ENCODE data around the gene OR6Y1.

OR6Y1 gene

DNA sequence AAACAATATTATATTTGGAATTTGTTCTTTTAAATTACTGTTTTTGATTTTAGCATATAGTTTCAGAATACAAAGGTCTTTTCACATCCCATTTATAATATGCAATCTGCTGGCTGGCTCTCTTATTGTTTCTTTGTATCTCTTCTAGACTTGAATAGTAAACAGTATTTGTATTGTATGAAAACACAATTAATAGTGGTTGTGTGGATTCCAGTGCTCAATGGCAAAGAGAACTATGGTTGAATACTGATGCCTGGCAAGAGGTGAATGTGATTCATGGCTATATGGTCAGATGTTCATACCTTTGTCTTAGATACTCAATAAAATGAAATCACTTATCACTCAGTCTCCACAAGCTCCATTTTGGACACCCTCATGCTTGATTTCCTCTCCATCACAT, 37.2 kb downstream of the OR6Y1 start:
- no peak for TF ChIP-seq POLR2AphosphoS5 (IDR thresholded peaks at IDR 0.05; ENCODE audit: low read depth, low read length)
- TF ChIP-seq POU2F2 (IDR thresholded peaks at IDR 0.05; ENCODE audit: low read depth, low read length) = no peak
- TF ChIP-seq POLR2A (IDR thresholded peaks at IDR 0.05; ENCODE audit: low read depth, low read length) = no peak
- TF ChIP-seq TAF1 (IDR thresholded peaks at IDR 0.05; ENCODE audit: low read depth, low read length) = no peak
- TF ChIP-seq PAX5 (IDR thresholded peaks at IDR 0.05; ENCODE audit: insufficient read depth, low read length, severe bottlenecking) = no peak
- TF ChIP-seq SPI1 (IDR thresholded peaks at IDR 0.05; ENCODE audit: low read depth, low read length) = no peak
- no peak for FAIRE-seq

GRCh38 chr1:158509471-158510156, 44.6 kb downstream of the OR6Y1 start:
- no peak for DNase-seq (ENCODE audit: insufficient read length, low spot score)
- no peak for FAIRE-seq
- TF ChIP-seq POU2F2 (IDR thresholded peaks at IDR 0.05; ENCODE audit: low read depth, low read length) (no peak), POLR2AphosphoS5 (IDR thresholded peaks at IDR 0.05; ENCODE audit: low read depth, low read length) (no peak), TAF1 (IDR thresholded peaks at IDR 0.05; ENCODE audit: low read depth, low read length) (no peak), POLR2A (IDR thresholded peaks at IDR 0.05; ENCODE audit: low read depth, low read length) (no peak), PAX5 (IDR thresholded peaks at IDR 0.05; ENCODE audit: insufficient read depth, low read length, severe bottlenecking) (no peak), SPI1 (IDR thresholded peaks at IDR 0.05; ENCODE audit: low read depth, low read length) (no peak)

More for the DNA sequence above, 37.2 kb downstream of the OR6Y1 start:
- DNase-seq (ENCODE audit: insufficient read length, low spot score) = no peak

- DNase-seq (ENCODE audit: insufficient read length, low spot score) = no peak
- no peak for TF ChIP-seq POLR2A (IDR thresholded peaks at IDR 0.05; ENCODE audit: low read depth, low read length)
- no peak for TF ChIP-seq POLR2AphosphoS5 (IDR thresholded peaks at IDR 0.05; ENCODE audit: low read depth, low read length)
- no peak for TF ChIP-seq POU2F2 (IDR thresholded peaks at IDR 0.05; ENCODE audit: low read depth, low read length)
- no peak for FAIRE-seq
Observed at GRCh38 chr1:158507511-158507910, 46.7 kb downstream of the OR6Y1 start.

DNA sequence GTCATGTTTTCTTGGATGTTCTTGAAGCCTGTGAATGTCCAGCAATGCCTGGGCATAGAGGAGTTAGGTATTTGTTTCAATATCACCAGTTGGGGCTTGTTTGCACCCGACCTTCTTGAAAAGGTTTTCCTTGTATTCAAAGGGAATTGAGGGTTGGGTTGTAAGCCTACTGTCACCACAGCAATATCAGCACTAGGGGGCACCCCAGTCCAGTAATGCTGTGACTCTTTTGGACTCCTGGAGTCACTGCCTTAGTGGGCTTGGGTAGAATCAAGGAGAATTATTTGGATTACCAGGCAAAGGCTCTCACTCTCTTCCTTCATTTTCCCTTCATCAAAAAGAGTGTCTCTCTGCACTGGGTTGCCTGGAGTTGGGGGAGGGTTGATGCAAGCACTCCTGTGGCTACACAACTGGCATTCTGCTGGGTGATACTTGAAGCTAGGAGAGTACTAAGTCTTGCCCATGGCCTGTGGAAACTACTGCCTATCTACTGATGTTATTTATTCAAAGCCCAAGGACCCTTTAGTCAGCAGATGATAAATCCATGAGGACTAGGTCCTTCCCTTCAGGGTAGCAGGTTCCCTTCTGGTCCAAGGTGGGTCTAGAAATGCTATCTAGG, 47.7 kb downstream of the OR6Y1 start:
- peak; percentile 77 for FAIRE-seq
- TF ChIP-seq PAX5 (IDR thresholded peaks at IDR 0.05; ENCODE audit: insufficient read depth, low read length, severe bottlenecking) (no peak), POLR2A (IDR thresholded peaks at IDR 0.05; ENCODE audit: low read depth, low read length) (no peak), TAF1 (IDR thresholded peaks at IDR 0.05; ENCODE audit: low read depth, low read length) (no peak)
- DNase-seq (ENCODE audit: insufficient read length, low spot score) = no peak

DNA sequence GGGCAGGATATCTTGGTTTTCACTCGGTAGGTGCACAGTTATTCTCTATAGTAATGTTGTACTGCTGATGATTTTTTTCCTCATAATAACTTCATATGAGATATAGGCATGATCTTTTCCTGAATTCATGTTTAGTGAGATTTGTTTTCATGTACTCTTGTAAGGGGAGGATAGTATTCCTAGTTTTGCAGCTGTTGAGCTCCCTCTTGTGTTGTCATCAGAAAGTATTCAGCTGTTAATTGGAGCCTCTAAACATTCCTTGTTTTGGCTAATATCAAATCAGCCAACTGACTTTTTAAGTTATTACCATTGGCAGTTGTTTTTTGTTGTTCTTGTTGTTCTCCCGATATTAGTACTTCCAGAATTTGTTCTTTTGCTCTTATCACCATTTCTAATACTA, 57.8 kb downstream of the OR6Y1 start:
- no peak for FAIRE-seq
- no peak for DNase-seq (ENCODE audit: insufficient read length, low spot score)
- TF ChIP-seq POLR2AphosphoS5 (IDR thresholded peaks at IDR 0.05; ENCODE audit: low read depth, low read length) = no peak
- no peak for TF ChIP-seq PAX5 (IDR thresholded peaks at IDR 0.05; ENCODE audit: insufficient read depth, low read length, severe bottlenecking)
- no peak for TF ChIP-seq POU2F2 (IDR thresholded peaks at IDR 0.05; ENCODE audit: low read depth, low read length)
- no peak for TF ChIP-seq SPI1 (IDR thresholded peaks at IDR 0.05; ENCODE audit: low read depth, low read length)
- no peak for TF ChIP-seq POLR2A (IDR thresholded peaks at IDR 0.05; ENCODE audit: low read depth, low read length)
- no peak for TF ChIP-seq TAF1 (IDR thresholded peaks at IDR 0.05; ENCODE audit: low read depth, low read length)

- TF ChIP-seq TAF1 (IDR thresholded peaks at IDR 0.05; ENCODE audit: low read depth, low read length) (no peak), SPI1 (IDR thresholded peaks at IDR 0.05; ENCODE audit: low read depth, low read length) (no peak), PAX5 (IDR thresholded peaks at IDR 0.05; ENCODE audit: insufficient read depth, low read length, severe bottlenecking) (no peak), POLR2A (IDR thresholded peaks at IDR 0.05; ENCODE audit: low read depth, low read length) (no peak), POLR2AphosphoS5 (IDR thresholded peaks at IDR 0.05; ENCODE audit: low read depth, low read length) (no peak), POU2F2 (IDR thresholded peaks at IDR 0.05; ENCODE audit: low read depth, low read length) (no peak)
- no peak for FAIRE-seq
- DNase-seq (ENCODE audit: insufficient read length, low spot score) = no peak
Observed at GRCh38 chr1:158494796-158495195, 59.4 kb downstream of the OR6Y1 start.
